ENCODE data around the gene KRTCAP2. TPM values are rescaled to one million over a fixed set of nuclear protein-coding genes. Genes with fewer than 3 reads are reported as not detected.

KRTCAP2 gene
- total RNA-seq, 1 donor from 2014 or later, result 108 TPM

- peaks cover 4% of the 10 kb centered on the region for H3K9me3 Mint-ChIP-seq (ENCODE audit: unreplicated experiment)
- DNase-seq, result no peak
- H3K4me1 Mint-ChIP-seq (ENCODE audit: low read depth, unreplicated experiment), result peaks cover 13% of the 10 kb centered on the region
- H3K36me3 Mint-ChIP-seq (ENCODE audit: unreplicated experiment), result no peaks in the 10 kb centered on the region
- H3K27me3 Mint-ChIP-seq (ENCODE audit: unreplicated experiment), result peaks cover 18% of the 10 kb centered on the region
- no peak for TF ChIP-seq CTCF (IDR thresholded peaks at IDR 0.05; ENCODE audit: partially characterized antibody, unreplicated experiment)
- H3K4me3 Mint-ChIP-seq (ENCODE audit: unreplicated experiment), result no peak overlapping the region
- no peak overlapping the region for H3K27ac Mint-ChIP-seq (ENCODE audit: unreplicated experiment)
Measured at GRCh38 chr1:155123801-155124200, 49.3 kb downstream of the KRTCAP2 start.

GRCh38 chr1:155122308-155122707, 50.8 kb downstream of the KRTCAP2 start:
- Mint-ChIP-seq H3K27ac (ENCODE audit: unreplicated experiment) (no peak overlapping the region), H3K4me1 (ENCODE audit: low read depth, unreplicated experiment) (peaks cover 9% of the 10 kb centered on the region), H3K36me3 (ENCODE audit: unreplicated experiment) (no peaks in the 10 kb centered on the region), H3K27me3 (ENCODE audit: unreplicated experiment) (peaks cover 16% of the 10 kb centered on the region), H3K4me3 (ENCODE audit: unreplicated experiment) (no peak overlapping the region), H3K9me3 (ENCODE audit: unreplicated experiment) (peaks cover 2% of the 10 kb centered on the region)
- DNase-seq, result no peak
- no peak for TF ChIP-seq CTCF (IDR thresholded peaks at IDR 0.05; ENCODE audit: partially characterized antibody, unreplicated experiment)

GRCh38 chr1:155121249-155121648, 51.9 kb downstream of the KRTCAP2 start:
- H3K27ac Mint-ChIP-seq (ENCODE audit: unreplicated experiment), result no peak overlapping the region
- peaks cover 2% of the 10 kb centered on the region for H3K4me1 Mint-ChIP-seq (ENCODE audit: low read depth, unreplicated experiment)
- no peak for TF ChIP-seq CTCF (IDR thresholded peaks at IDR 0.05; ENCODE audit: partially characterized antibody, unreplicated experiment)
- H3K4me3 Mint-ChIP-seq (ENCODE audit: unreplicated experiment), result no peak overlapping the region
- H3K9me3 Mint-ChIP-seq (ENCODE audit: unreplicated experiment), result no peaks in the 10 kb centered on the region
- peaks cover 14% of the 10 kb centered on the region for H3K27me3 Mint-ChIP-seq (ENCODE audit: unreplicated experiment)
- DNase-seq, result no peak
- no peaks in the 10 kb centered on the region for H3K36me3 Mint-ChIP-seq (ENCODE audit: unreplicated experiment)

- Mint-ChIP-seq H3K4me3 (ENCODE audit: unreplicated experiment) (no peak overlapping the region), H3K4me1 (ENCODE audit: low read depth, unreplicated experiment) (peaks cover 2% of the 10 kb centered on the region), H3K9me3 (ENCODE audit: unreplicated experiment) (no peaks in the 10 kb centered on the region), H3K27ac (ENCODE audit: unreplicated experiment) (no peak overlapping the region), H3K27me3 (ENCODE audit: unreplicated experiment) (peaks cover 10% of the 10 kb centered on the region), H3K36me3 (ENCODE audit: unreplicated experiment) (no peaks in the 10 kb centered on the region)
- no peak for TF ChIP-seq CTCF (IDR thresholded peaks at IDR 0.05; ENCODE audit: partially characterized antibody, unreplicated experiment)
- DNase-seq, result no peak
Measured at GRCh38 chr1:155120253-155120652, 52.9 kb downstream of the KRTCAP2 start.

Other genes starting within 250 kb of the KRTCAP2 start
- 30.7 TPM for gene PMVK, start 236.6 kb downstream of the KRTCAP2 start, total RNA-seq (ENCODE audit: unreplicated experiment)
- gene PBXIP1, start 217.2 kb downstream of the KRTCAP2 start, total RNA-seq (ENCODE audit: unreplicated experiment), result 29.9 TPM
- 32.7 TPM for gene PYGO2, start 211.5 kb downstream of the KRTCAP2 start, total RNA-seq (ENCODE audit: unreplicated experiment)
- gene SHC1, start 202.6 kb downstream of the KRTCAP2 start, total RNA-seq (ENCODE audit: unreplicated experiment), result 155 TPM
- 22.8 TPM for gene CKS1B, start 198.6 kb downstream of the KRTCAP2 start, total RNA-seq (ENCODE audit: unreplicated experiment)
- 68.8 TPM for gene FLAD1, start 190.0 kb downstream of the KRTCAP2 start, total RNA-seq (ENCODE audit: unreplicated experiment)
- 1.3 TPM for gene LENEP, start 179.7 kb downstream of the KRTCAP2 start, total RNA-seq (ENCODE audit: unreplicated experiment)
- gene ZBTB7B, start 170.5 kb downstream of the KRTCAP2 start, total RNA-seq (ENCODE audit: unreplicated experiment), result 8.1 TPM
- 0.64 TPM for gene DCST2, start 139.5 kb downstream of the KRTCAP2 start, total RNA-seq (ENCODE audit: unreplicated experiment)
- gene DCST1, start 139.5 kb downstream of the KRTCAP2 start, total RNA-seq (ENCODE audit: unreplicated experiment), result not detected
- 7.6 TPM for gene ADAM15, start 122.0 kb downstream of the KRTCAP2 start, total RNA-seq (ENCODE audit: unreplicated experiment)
- gene EFNA4, start 109.6 kb downstream of the KRTCAP2 start, total RNA-seq (ENCODE audit: unreplicated experiment), result 2.9 TPM
- 14.6 TPM for gene EFNA3, start 94.5 kb downstream of the KRTCAP2 start, total RNA-seq (ENCODE audit: unreplicated experiment)
- 1.7 TPM for gene EFNA1, start 45.4 kb downstream of the KRTCAP2 start, total RNA-seq (ENCODE audit: unreplicated experiment)
- 8.6 TPM for gene SLC50A1, start 37.5 kb downstream of the KRTCAP2 start, total RNA-seq (ENCODE audit: unreplicated experiment)
- gene DPM3, start 32.8 kb downstream of the KRTCAP2 start, total RNA-seq (ENCODE audit: unreplicated experiment), result 27.7 TPM
- gene TRIM46, start 545 bp upstream of the KRTCAP2 start, total RNA-seq (ENCODE audit: unreplicated experiment), result 30.4 TPM
- gene THBS3, start 34.6 kb upstream of the KRTCAP2 start, total RNA-seq (ENCODE audit: unreplicated experiment), result 377 TPM
- 26.1 TPM for gene MTX1, start 35.4 kb upstream of the KRTCAP2 start, total RNA-seq (ENCODE audit: unreplicated experiment)
- 51.2 TPM for gene ENTREP3, start 82.2 kb upstream of the KRTCAP2 start, total RNA-seq (ENCODE audit: unreplicated experiment)
- 65.8 TPM for gene SCAMP3, start 89.1 kb upstream of the KRTCAP2 start, total RNA-seq (ENCODE audit: unreplicated experiment)
- 74.8 TPM for gene CLK2, start 100.2 kb upstream of the KRTCAP2 start, total RNA-seq (ENCODE audit: unreplicated experiment)
- 30.5 TPM for gene HCN3, start 104.2 kb upstream of the KRTCAP2 start, total RNA-seq (ENCODE audit: unreplicated experiment)
- gene PKLR, start 128.1 kb upstream of the KRTCAP2 start, total RNA-seq (ENCODE audit: unreplicated experiment), result not detected
- 265 TPM for gene FDPS, start 135.6 kb upstream of the KRTCAP2 start, total RNA-seq (ENCODE audit: unreplicated experiment)
- 305 TPM for gene RUSC1, start 147.6 kb upstream of the KRTCAP2 start, total RNA-seq (ENCODE audit: unreplicated experiment)

Measured in glutamatergic neuron (in vitro differentiated cells).